ENCODE measurements around the gene SLC24A4. TPM values are rescaled to one million over a fixed set of nuclear protein-coding genes. Genes with fewer than 3 reads are reported as not detected.

SLC24A4 gene
- polyA plus RNA-seq, 3 donors = 0.19 to 0.59 (median 0.30) TPM

GRCh38 chr14:92352158-92352985 lies 29.4 kb downstream of the SLC24A4 start:
- DNase-seq (ENCODE audit: extremely low read depth in 1 of 11, low read depth in 9 of 11, low spot score in 4 of 11) = no peak

GRCh38 chr14:92353447-92353846 lies 30.5 kb downstream of the SLC24A4 start:
- no peak for DNase-seq (ENCODE audit: extremely low read depth in 1 of 11, low read depth in 9 of 11, low spot score in 4 of 11)

- no peak for DNase-seq (ENCODE audit: extremely low read depth in 1 of 11, low read depth in 9 of 11, low spot score in 4 of 11)
Measured at GRCh38 chr14:92356677-92357076, 33.7 kb downstream of the SLC24A4 start.

GRCh38 chr14:92360651-92361370 lies 37.8 kb downstream of the SLC24A4 start:
- no peak for DNase-seq (ENCODE audit: extremely low read depth in 1 of 11, low read depth in 9 of 11, low spot score in 4 of 11)

- no peak for DNase-seq (ENCODE audit: extremely low read depth in 1 of 11, low read depth in 9 of 11, low spot score in 4 of 11)
Measured at GRCh38 chr14:92362781-92363235, 39.8 kb downstream of the SLC24A4 start.

- no peak for DNase-seq (ENCODE audit: extremely low read depth in 1 of 11, low read depth in 9 of 11, low spot score in 4 of 11)
Measured at GRCh38 chr14:92366237-92366636, 43.3 kb downstream of the SLC24A4 start.

GRCh38 chr14:92368001-92368400 lies 45.0 kb downstream of the SLC24A4 start:
- DNase-seq (ENCODE audit: extremely low read depth in 1 of 11, low read depth in 9 of 11, low spot score in 4 of 11) = no peak

- DNase-seq (ENCODE audit: extremely low read depth in 1 of 11, low read depth in 9 of 11, low spot score in 4 of 11) = no peak
Measured at GRCh38 chr14:92369097-92369496, 46.1 kb downstream of the SLC24A4 start.

GRCh38 chr14:92372230-92372629 lies 49.3 kb downstream of the SLC24A4 start:
- DNase-seq (ENCODE audit: extremely low read depth in 1 of 11, low read depth in 9 of 11, low spot score in 4 of 11) = no peak

GRCh38 chr14:92373336-92373735 lies 50.4 kb downstream of the SLC24A4 start:
- DNase-seq (ENCODE audit: extremely low read depth in 1 of 11, low read depth in 9 of 11, low spot score in 4 of 11) = no peak

- DNase-seq (ENCODE audit: extremely low read depth in 1 of 11, low read depth in 9 of 11, low spot score in 4 of 11) = no peak
Measured at GRCh38 chr14:92380131-92380530, 57.2 kb downstream of the SLC24A4 start.

- no peak for DNase-seq (ENCODE audit: extremely low read depth in 1 of 11, low read depth in 9 of 11, low spot score in 4 of 11)
Measured at GRCh38 chr14:92380582-92380981, 57.6 kb downstream of the SLC24A4 start.

- no peak for DNase-seq (ENCODE audit: extremely low read depth in 1 of 11, low read depth in 9 of 11, low spot score in 4 of 11)
Measured at GRCh38 chr14:92382677-92383076, 59.7 kb downstream of the SLC24A4 start.

- no peak for DNase-seq (ENCODE audit: extremely low read depth in 1 of 11, low read depth in 9 of 11, low spot score in 4 of 11)
Measured at GRCh38 chr14:92383805-92384204, 60.8 kb downstream of the SLC24A4 start.

- DNase-seq (ENCODE audit: extremely low read depth in 1 of 11, low read depth in 9 of 11, low spot score in 4 of 11) = no peak
Measured at GRCh38 chr14:92384461-92385133, 61.6 kb downstream of the SLC24A4 start.

GRCh38 chr14:92385561-92385960 lies 62.6 kb downstream of the SLC24A4 start:
- no peak for DNase-seq (ENCODE audit: extremely low read depth in 1 of 11, low read depth in 9 of 11, low spot score in 4 of 11)

GRCh38 chr14:92386165-92386564 lies 63.2 kb downstream of the SLC24A4 start:
- no peak for DNase-seq (ENCODE audit: extremely low read depth in 1 of 11, low read depth in 9 of 11, low spot score in 4 of 11)

- no peak for DNase-seq (ENCODE audit: extremely low read depth in 1 of 11, low read depth in 9 of 11, low spot score in 4 of 11)
Measured at GRCh38 chr14:92386637-92387036, 63.7 kb downstream of the SLC24A4 start.

GRCh38 chr14:92387578-92387977 lies 64.6 kb downstream of the SLC24A4 start:
- DNase-seq (ENCODE audit: extremely low read depth in 1 of 11, low read depth in 9 of 11, low spot score in 4 of 11) = no peak
